Activated CD4-positive, alpha-beta T cell treated with anti-CD3 and anti-CD28 coated beads, Interleukin-2, amount 10 ng/mL, durations not matched to agents 24 days and 14 days (primary cell): ENCODE measurements around the gene CDH4. TPM values are rescaled to one million over a fixed set of nuclear protein-coding genes. Genes with fewer than 3 reads are reported as not detected.

Experiments
- DNase-seq: peaks from one replicate; pipeline ENCODE4 v3.0.0; 2022
- H3K27ac Mint-ChIP-seq: one replicate; pipeline ENCODE4 v1.8.0; 2022; ENCODE audit warnings: mild to moderate bottlenecking, mixed read lengths
- H3K27me3 Mint-ChIP-seq: one replicate; pipeline ENCODE4 v1.8.0; 2022; ENCODE audit warnings: mixed read lengths
- H3K36me3 Mint-ChIP-seq: one replicate; pipeline ENCODE4 v1.8.0; 2022; ENCODE audit warnings: low read depth, mild to moderate bottlenecking, mixed read lengths
- H3K4me1 Mint-ChIP-seq: one replicate; pipeline ENCODE4 v1.8.0; 2021; ENCODE audit warnings: mixed read lengths
- H3K4me3 Mint-ChIP-seq: one replicate; pipeline ENCODE4 v1.8.0; 2022; ENCODE audit warnings: mild to moderate bottlenecking, moderate library complexity, mixed read lengths
- H3K9me3 Mint-ChIP-seq: one replicate; pipeline ENCODE4 v1.8.0; 2021; ENCODE audit warnings: mixed read lengths
- intact Hi-C: fragments of 100-400 bp; cut with micrococcal nuclease; formaldehyde crosslinking; loops from one replicate; pipeline ENCODE4 v1.15.1; 2023
- total RNA-seq: library from RNA; stranded (reverse); gene quantifications from 2 replicates; pipeline ENCODE4 v1.2.3, GENCODE V29; 2022

Gene CDH4
- total RNA-seq, 1 donor from 2014 or later = not detected

- no peak for DNase-seq
- Mint-ChIP-seq H3K9me3 (no peaks in the 10 kb centered on the region), H3K4me1 (no peaks in the 10 kb centered on the region), H3K36me3 (no peaks in the 10 kb centered on the region), H3K27ac (no peak overlapping the region), H3K27me3 (no peaks in the 10 kb centered on the region), H3K4me3 (no peak overlapping the region)
- intact Hi-C loops = no loop called here
These were observed 505.9 kb downstream of the CDH4 start for GRCh38 chr20:61757678-61758563.

GRCh38 chr20:61758564-61759200 is 506.6 kb downstream of the CDH4 start:
- Mint-ChIP-seq H3K9me3 (no peaks in the 10 kb centered on the region), H3K4me1 (no peaks in the 10 kb centered on the region), H3K27me3 (no peaks in the 10 kb centered on the region), H3K27ac (no peak overlapping the region), H3K36me3 (no peaks in the 10 kb centered on the region), H3K4me3 (no peak overlapping the region)
- no peak for DNase-seq
- intact Hi-C loops = no loop called here

- no peak overlapping the region for H3K4me3 Mint-ChIP-seq
- intact Hi-C loops = no loop called here
- H3K4me1 Mint-ChIP-seq = no peaks in the 10 kb centered on the region
- H3K27ac Mint-ChIP-seq = no peak overlapping the region
- DNase-seq = no peak
- no peaks in the 10 kb centered on the region for H3K27me3 Mint-ChIP-seq
- H3K36me3 Mint-ChIP-seq = no peaks in the 10 kb centered on the region
- no peaks in the 10 kb centered on the region for H3K9me3 Mint-ChIP-seq
These were observed 507.4 kb downstream of the CDH4 start for GRCh38 chr20:61759286-61760065.

- H3K9me3 Mint-ChIP-seq = no peaks in the 10 kb centered on the region
- H3K36me3 Mint-ChIP-seq = no peaks in the 10 kb centered on the region
- no peak overlapping the region for H3K27ac Mint-ChIP-seq
- H3K4me1 Mint-ChIP-seq = no peaks in the 10 kb centered on the region
- no peak for DNase-seq
- intact Hi-C loops = no loop called here
- H3K4me3 Mint-ChIP-seq = no peak overlapping the region
- no peaks in the 10 kb centered on the region for H3K27me3 Mint-ChIP-seq
These were observed 508.3 kb downstream of the CDH4 start for GRCh38 chr20:61760321-61760720.

- H3K9me3 Mint-ChIP-seq = no peaks in the 10 kb centered on the region
- H3K27me3 Mint-ChIP-seq = no peaks in the 10 kb centered on the region
- no peaks in the 10 kb centered on the region for H3K4me1 Mint-ChIP-seq
- no peaks in the 10 kb centered on the region for H3K36me3 Mint-ChIP-seq
- H3K27ac Mint-ChIP-seq = no peak overlapping the region
- no peak for DNase-seq
- H3K4me3 Mint-ChIP-seq = no peak overlapping the region
- intact Hi-C loops = no loop called here
These were observed 508.7 kb downstream of the CDH4 start for GRCh38 chr20:61760731-61761130.

- Mint-ChIP-seq H3K9me3 (no peaks in the 10 kb centered on the region), H3K4me3 (no peak overlapping the region), H3K27ac (no peak overlapping the region), H3K36me3 (no peaks in the 10 kb centered on the region), H3K27me3 (no peaks in the 10 kb centered on the region), H3K4me1 (no peaks in the 10 kb centered on the region)
- DNase-seq = no peak
- intact Hi-C loops = no loop called here
These were observed 509.5 kb downstream of the CDH4 start for GRCh38 chr20:61761453-61762166.

- Mint-ChIP-seq H3K27ac (no peak overlapping the region), H3K4me3 (no peak overlapping the region), H3K4me1 (no peaks in the 10 kb centered on the region), H3K27me3 (no peaks in the 10 kb centered on the region), H3K9me3 (no peaks in the 10 kb centered on the region), H3K36me3 (no peaks in the 10 kb centered on the region)
- no peak for DNase-seq
- intact Hi-C loops = no loop called here
These were observed 510.2 kb downstream of the CDH4 start for GRCh38 chr20:61762167-61762710.

- Mint-ChIP-seq H3K9me3 (no peaks in the 10 kb centered on the region), H3K27ac (no peak overlapping the region), H3K27me3 (no peaks in the 10 kb centered on the region), H3K4me3 (no peak overlapping the region), H3K36me3 (no peaks in the 10 kb centered on the region), H3K4me1 (no peaks in the 10 kb centered on the region)
- no peak for DNase-seq
- intact Hi-C loops = no loop called here
These were observed 511.1 kb downstream of the CDH4 start for GRCh38 chr20:61762886-61763739.

- H3K4me3 Mint-ChIP-seq = no peak overlapping the region
- no peak overlapping the region for H3K27ac Mint-ChIP-seq
- no peaks in the 10 kb centered on the region for H3K27me3 Mint-ChIP-seq
- no peaks in the 10 kb centered on the region for H3K4me1 Mint-ChIP-seq
- DNase-seq = no peak
- H3K9me3 Mint-ChIP-seq = no peaks in the 10 kb centered on the region
- intact Hi-C loops = no loop called here
- no peaks in the 10 kb centered on the region for H3K36me3 Mint-ChIP-seq
These were observed 511.8 kb downstream of the CDH4 start for GRCh38 chr20:61763740-61764400.

- intact Hi-C loops = no loop called here
- Mint-ChIP-seq H3K9me3 (no peaks in the 10 kb centered on the region), H3K4me1 (no peaks in the 10 kb centered on the region), H3K27me3 (no peaks in the 10 kb centered on the region), H3K4me3 (no peak overlapping the region), H3K36me3 (no peaks in the 10 kb centered on the region), H3K27ac (no peak overlapping the region)
- DNase-seq = no peak
These were observed 512.5 kb downstream of the CDH4 start for GRCh38 chr20:61764471-61765025.

GRCh38 chr20:61765081-61765870 is 513.2 kb downstream of the CDH4 start:
- Mint-ChIP-seq H3K27me3 (no peaks in the 10 kb centered on the region), H3K4me3 (no peak overlapping the region), H3K4me1 (no peaks in the 10 kb centered on the region), H3K27ac (no peak overlapping the region), H3K36me3 (no peaks in the 10 kb centered on the region), H3K9me3 (no peaks in the 10 kb centered on the region)
- no peak for DNase-seq
- intact Hi-C loops = no loop called here
